Erythroblast (primary cell): Measurements from ENCODE around the gene FSTL4.

ENCODE experiments used
- GATA1 ChIP-seq: IDR thresholded peaks from 2 replicates; pipeline ENCODE4 v1.6.1; 2011; ENCODE audit warnings: low read depth, mild to moderate bottlenecking, control low read depth, low read length, moderate library complexity
- POLR2A ChIP-seq: IDR thresholded peaks from 2 replicates; pipeline ENCODE4 v1.6.1; 2011; ENCODE audit warnings: mild to moderate bottlenecking, low read length

DNA sequence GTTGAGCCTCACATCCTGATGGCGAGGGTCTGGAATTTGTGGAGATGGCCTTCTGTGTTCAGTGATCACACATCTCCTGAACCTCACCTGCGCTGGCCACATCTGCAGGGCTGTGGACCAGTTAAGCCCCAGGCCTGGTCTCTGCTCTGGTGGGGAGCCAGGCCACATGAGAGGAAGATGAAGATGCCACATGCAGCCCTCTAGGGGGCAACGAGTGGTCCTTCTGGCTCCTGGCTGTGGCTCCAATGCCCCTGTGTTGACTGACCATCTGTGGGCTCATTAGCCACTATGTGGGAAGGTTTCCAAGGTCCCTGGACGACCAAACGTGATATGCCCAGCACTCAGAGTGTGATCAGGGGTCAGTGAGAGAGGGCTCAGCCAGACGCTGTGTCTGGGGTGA is 357.5 kb downstream of the FSTL4 start:
- TF ChIP-seq POLR2A (no peak), GATA1 (no peak)
